ENCODE results near the gene TIMD4. TPM values are rescaled to one million over a fixed set of nuclear protein-coding genes. Genes with fewer than 3 reads are reported as not detected.

The TIMD4 gene
- total RNA-seq, 1 donor from 2014 or later: not detected

DNA sequence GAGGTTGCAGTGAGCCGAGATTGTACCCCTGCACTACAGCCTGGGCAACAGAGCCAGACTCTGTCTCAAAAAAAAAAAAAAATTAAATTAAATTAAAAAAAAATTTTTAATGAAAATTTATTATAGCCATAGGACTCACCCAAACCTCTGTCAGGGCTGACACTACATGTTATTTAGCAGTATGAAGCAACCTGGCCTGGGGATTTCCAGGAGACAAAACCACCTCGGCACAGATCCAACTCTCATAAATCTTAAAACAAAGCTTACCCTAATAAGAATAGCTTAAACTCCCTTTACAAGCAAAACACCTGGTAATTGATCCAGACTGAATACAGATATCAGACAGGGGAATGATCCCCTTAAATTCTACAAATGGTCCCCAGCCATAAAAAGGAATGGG, 74.5 kb downstream of the TIMD4 start:
- Mint-ChIP-seq H3K9me3 (no peaks in the 10 kb centered on the region), H3K36me3 (ENCODE audit: low read depth) (no peaks in the 10 kb centered on the region), H3K4me1 (peaks cover 10% of the 10 kb centered on the region), H3K27me3 (peaks cover 3% of the 10 kb centered on the region), H3K4me3 (no peak overlapping the region), H3K27ac (no peak overlapping the region)
- ChIA-PET POLR2A (no interaction called here), CTCF (no interaction called here)
- DNase-seq (no peak), ATAC-seq (ENCODE audit: low read depth) (no peak)
- TF ChIP-seq, protein P1, sequence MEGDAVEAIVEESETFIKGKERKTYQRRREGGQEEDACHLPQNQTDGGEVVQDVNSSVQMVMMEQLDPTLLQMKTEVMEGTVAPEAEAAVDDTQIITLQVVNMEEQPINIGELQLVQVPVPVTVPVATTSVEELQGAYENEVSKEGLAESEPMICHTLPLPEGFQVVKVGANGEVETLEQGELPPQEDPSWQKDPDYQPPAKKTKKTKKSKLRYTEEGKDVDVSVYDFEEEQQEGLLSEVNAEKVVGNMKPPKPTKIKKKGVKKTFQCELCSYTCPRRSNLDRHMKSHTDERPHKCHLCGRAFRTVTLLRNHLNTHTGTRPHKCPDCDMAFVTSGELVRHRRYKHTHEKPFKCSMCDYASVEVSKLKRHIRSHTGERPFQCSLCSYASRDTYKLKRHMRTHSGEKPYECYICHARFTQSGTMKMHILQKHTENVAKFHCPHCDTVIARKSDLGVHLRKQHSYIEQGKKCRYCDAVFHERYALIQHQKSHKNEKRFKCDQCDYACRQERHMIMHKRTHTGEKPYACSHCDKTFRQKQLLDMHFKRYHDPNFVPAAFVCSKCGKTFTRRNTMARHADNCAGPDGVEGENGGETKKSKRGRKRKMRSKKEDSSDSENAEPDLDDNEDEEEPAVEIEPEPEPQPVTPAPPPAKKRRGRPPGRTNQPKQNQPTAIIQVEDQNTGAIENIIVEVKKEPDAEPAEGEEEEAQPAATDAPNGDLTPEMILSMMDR (IDR thresholded peaks at IDR 0.05): no peak
- intact Hi-C loops (cut with micrococcal nuclease): no loop called here

DNA sequence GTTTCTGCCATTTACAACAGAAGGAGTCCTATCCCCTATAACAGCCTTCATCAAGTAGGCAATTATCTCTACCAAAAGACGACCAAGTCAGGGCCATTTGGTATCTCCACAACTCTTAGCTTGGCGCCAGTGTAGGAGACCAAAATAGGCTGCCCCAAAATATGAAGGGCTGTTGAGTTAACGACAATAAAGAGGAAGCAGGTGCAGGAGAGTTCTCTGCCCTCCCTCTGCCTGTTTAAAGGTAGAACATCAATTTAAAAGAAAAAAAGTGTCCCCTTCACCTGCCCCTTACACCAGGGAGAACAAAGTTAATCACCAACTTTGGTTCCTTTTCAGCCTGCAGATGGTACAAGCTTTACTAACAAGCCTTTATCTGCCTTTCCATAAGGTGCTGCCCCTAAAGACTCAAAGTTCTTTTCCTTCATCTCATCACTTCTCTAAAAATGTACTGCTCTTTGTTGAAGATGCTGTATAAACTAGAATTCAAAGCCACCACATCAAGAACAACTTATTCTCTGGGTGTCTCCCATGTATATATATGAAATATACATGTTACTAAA, 79.6 kb downstream of the TIMD4 start:
- intact Hi-C loops (cut with micrococcal nuclease): no loop called here
- H3K4me1 Mint-ChIP-seq: peaks cover 6% of the 10 kb centered on the region
- H3K4me3 Mint-ChIP-seq: no peak overlapping the region
- CTCF ChIA-PET: no interaction called here
- no peak overlapping the region for H3K27ac Mint-ChIP-seq
- ATAC-seq (ENCODE audit: low read depth) (no peak), DNase-seq (no peak)
- POLR2A ChIA-PET: no interaction called here
- TF ChIP-seq, protein P1 (IDR thresholded peaks at IDR 0.05): no peak
- H3K36me3 Mint-ChIP-seq (ENCODE audit: low read depth): no peaks in the 10 kb centered on the region
- H3K27me3 Mint-ChIP-seq: peaks cover 6% of the 10 kb centered on the region
- H3K9me3 Mint-ChIP-seq: no peaks in the 10 kb centered on the region

DNA sequence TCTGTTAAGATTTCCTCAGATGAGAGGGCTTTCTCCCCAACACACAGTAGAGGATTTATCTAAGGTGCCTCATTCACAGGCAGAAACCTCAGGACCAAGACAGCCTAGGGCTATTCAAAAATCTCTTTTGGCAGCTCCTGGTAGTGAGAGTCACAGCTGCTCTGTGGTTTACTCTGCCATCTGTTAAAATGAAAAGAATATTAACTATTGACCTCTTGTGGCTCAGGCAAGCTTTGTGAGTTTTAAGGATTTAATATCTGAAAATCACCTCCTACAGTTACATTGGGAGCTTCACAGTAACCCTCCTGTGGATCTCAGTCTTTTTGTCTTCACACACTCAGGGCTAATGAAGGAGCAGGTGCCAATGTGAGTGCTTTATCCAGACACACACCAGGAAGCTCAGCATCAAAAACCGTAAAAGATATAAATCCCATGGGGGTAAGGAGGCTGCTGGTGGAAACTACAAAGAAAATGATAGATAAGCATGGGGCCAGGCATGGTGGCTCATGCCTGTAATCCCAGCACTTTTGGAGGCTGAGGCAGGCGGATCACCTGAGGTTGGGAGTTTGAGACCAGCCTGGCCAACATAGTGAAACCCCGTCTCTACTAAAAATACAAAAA, 83.3 kb downstream of the TIMD4 start:
- Mint-ChIP-seq H3K4me1 (peaks cover 6% of the 10 kb centered on the region), H3K36me3 (ENCODE audit: low read depth) (no peaks in the 10 kb centered on the region), H3K27ac (no peak overlapping the region), H3K27me3 (peaks cover 3% of the 10 kb centered on the region), H3K9me3 (no peaks in the 10 kb centered on the region), H3K4me3 (no peak overlapping the region)
- POLR2A ChIA-PET: no interaction called here
- intact Hi-C loops (cut with micrococcal nuclease): no loop called here
- TF ChIP-seq, protein P1 (IDR thresholded peaks at IDR 0.05): no peak
- CTCF ChIA-PET: no interaction called here
- ATAC-seq (ENCODE audit: low read depth) (no peak), DNase-seq (no peak)

DNA sequence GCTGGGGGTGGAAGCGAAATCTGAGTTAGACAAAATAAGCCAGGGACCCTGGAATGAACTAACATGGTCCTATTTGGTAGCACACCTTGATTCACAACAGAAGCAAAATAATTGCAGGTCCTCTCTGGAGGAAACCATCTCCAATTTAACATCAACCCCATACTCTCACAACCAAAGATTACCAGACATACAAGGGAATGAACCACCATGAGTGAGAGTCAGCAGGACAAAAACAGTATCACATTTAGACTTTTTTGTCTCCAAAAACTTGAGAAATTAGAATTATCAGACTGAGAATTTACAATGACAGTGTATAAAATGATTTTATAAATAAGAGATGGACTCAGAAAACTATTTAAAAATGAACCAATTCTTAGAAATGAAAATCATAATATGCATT, 91.8 kb downstream of the TIMD4 start:
- H3K36me3 Mint-ChIP-seq (ENCODE audit: low read depth): no peaks in the 10 kb centered on the region
- H3K27ac Mint-ChIP-seq: no peak overlapping the region
- ChIA-PET POLR2A (no interaction called here), CTCF (no interaction called here)
- ATAC-seq (ENCODE audit: low read depth) (no peak), DNase-seq (no peak)
- intact Hi-C loops (cut with micrococcal nuclease): no loop called here
- H3K27me3 Mint-ChIP-seq: peaks cover 2% of the 10 kb centered on the region
- no peaks in the 10 kb centered on the region for H3K4me1 Mint-ChIP-seq
- TF ChIP-seq, protein P1 (IDR thresholded peaks at IDR 0.05): no peak
- H3K9me3 Mint-ChIP-seq: peaks cover 14% of the 10 kb centered on the region
- no peak overlapping the region for H3K4me3 Mint-ChIP-seq

DNA sequence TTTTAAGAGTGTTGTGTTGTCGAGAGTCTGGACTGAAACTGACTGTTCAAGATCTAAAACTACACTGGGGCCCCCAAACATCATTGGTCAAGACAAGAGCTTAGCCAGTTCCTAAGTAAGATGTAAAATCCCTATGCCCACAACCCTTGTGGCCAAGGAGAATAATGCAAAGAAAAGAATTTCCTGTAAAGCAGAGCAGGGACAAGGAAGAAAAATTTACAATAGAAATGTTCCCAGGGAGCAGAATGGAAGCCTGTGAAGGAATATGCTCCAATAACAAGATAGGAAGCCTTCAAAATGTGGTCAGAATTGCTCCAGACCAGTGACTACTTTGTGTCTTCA, 92.6 kb downstream of the TIMD4 start:
- ATAC-seq (ENCODE audit: low read depth) (no peak), DNase-seq (no peak)
- Mint-ChIP-seq H3K27ac (no peak overlapping the region), H3K27me3 (peaks cover 2% of the 10 kb centered on the region), H3K4me3 (no peak overlapping the region), H3K36me3 (ENCODE audit: low read depth) (no peaks in the 10 kb centered on the region), H3K4me1 (no peaks in the 10 kb centered on the region), H3K9me3 (peaks cover 14% of the 10 kb centered on the region)
- intact Hi-C loops (cut with micrococcal nuclease): no loop called here
- TF ChIP-seq, protein P1 (IDR thresholded peaks at IDR 0.05): no peak
- POLR2A ChIA-PET: no interaction called here
- CTCF ChIA-PET: no interaction called here

Other genes with a start within 250 kb of the TIMD4 start
- 0.39 and 0.42 TPM in 2 replicates for gene PPP1R2B, start 112.9 kb downstream of the TIMD4 start, total RNA-seq
- not detected in 2 replicates for gene HAVCR1, start 95.9 kb upstream of the TIMD4 start, total RNA-seq
- gene HAVCR2, start 145.8 kb upstream of the TIMD4 start, total RNA-seq: 0.64 and 0.84 TPM in 2 replicates
- gene MED7, start 179.6 kb upstream of the TIMD4 start, total RNA-seq: 14.0 and 16.1 TPM in 2 replicates
- not detected in 2 replicates for gene GARIN3, start 203.0 kb upstream of the TIMD4 start, total RNA-seq
- gene ITK, start 217.6 kb upstream of the TIMD4 start, total RNA-seq: 0.18 and 0.86 TPM in 2 replicates

All from activated B cell treated with CpG ODN at 0.5 μM for 24 hours (primary cell).